HUES64 (cell line): ENCODE data around the gene HYOU1. TPM values are rescaled to one million over a fixed set of nuclear protein-coding genes. Genes with fewer than 3 reads are reported as not detected.
"Not testable (repeated sequence)": the region's sequence is repeated elsewhere in the genome, so short reads cannot be mapped to it uniquely, and the experiment has no call there.

ENCODE experiments used
- H3K27ac ChIP-seq: 2 replicates; pipeline ENCODE4 v1.7.0; 2013; ENCODE audit warnings: low read depth, low read length, inconsistent platforms
- H3K27me3 ChIP-seq: 2 replicates; pipeline ENCODE4 v1.6.1; 2013; ENCODE audit warnings: mild to moderate bottlenecking, low read length; ENCODE audit not compliant: insufficient read depth
- H3K36me3 ChIP-seq: 2 replicates; pipeline ENCODE4 v1.6.1; 2013; ENCODE audit warnings: mild to moderate bottlenecking, low read length; ENCODE audit not compliant: insufficient read depth
- H3K4me1 ChIP-seq: 2 replicates; pipeline ENCODE4 v1.6.1; 2013; ENCODE audit warnings: mild to moderate bottlenecking, low read length, moderate library complexity; ENCODE audit not compliant: insufficient read depth
- H3K4me3 ChIP-seq: 2 replicates; pipeline ENCODE4 v1.5.1; 2013; ENCODE audit warnings: mild to moderate bottlenecking, low read length, moderate library complexity
- H3K9ac ChIP-seq: 2 replicates; pipeline ENCODE4 v1.6.1; 2013; ENCODE audit warnings: mild to moderate bottlenecking, low read depth, low read length
- H3K9me3 ChIP-seq: 2 replicates; pipeline ENCODE4 v1.6.1; 2013; ENCODE audit warnings: low read depth, low read length; ENCODE audit not compliant: insufficient read depth
- WGBS: fragments of 150-250, 120-280 bp; methylation state at CpG from one replicate; pipeline ENCODE4 v1.1.7; 2013; ENCODE audit warnings: missing lambda C conversion rate; 5-methylcytosine and 5-hydroxymethylcytosine counted together
- polyA plus RNA-seq, 2 experiments: library from polyadenylated mRNA; stranded (reverse); fragments of 50-300 nt; gene quantifications; one replicate each; pipeline ENCODE4 v1.2.3, GENCODE V29; 2013

The HYOU1 gene, protein sequence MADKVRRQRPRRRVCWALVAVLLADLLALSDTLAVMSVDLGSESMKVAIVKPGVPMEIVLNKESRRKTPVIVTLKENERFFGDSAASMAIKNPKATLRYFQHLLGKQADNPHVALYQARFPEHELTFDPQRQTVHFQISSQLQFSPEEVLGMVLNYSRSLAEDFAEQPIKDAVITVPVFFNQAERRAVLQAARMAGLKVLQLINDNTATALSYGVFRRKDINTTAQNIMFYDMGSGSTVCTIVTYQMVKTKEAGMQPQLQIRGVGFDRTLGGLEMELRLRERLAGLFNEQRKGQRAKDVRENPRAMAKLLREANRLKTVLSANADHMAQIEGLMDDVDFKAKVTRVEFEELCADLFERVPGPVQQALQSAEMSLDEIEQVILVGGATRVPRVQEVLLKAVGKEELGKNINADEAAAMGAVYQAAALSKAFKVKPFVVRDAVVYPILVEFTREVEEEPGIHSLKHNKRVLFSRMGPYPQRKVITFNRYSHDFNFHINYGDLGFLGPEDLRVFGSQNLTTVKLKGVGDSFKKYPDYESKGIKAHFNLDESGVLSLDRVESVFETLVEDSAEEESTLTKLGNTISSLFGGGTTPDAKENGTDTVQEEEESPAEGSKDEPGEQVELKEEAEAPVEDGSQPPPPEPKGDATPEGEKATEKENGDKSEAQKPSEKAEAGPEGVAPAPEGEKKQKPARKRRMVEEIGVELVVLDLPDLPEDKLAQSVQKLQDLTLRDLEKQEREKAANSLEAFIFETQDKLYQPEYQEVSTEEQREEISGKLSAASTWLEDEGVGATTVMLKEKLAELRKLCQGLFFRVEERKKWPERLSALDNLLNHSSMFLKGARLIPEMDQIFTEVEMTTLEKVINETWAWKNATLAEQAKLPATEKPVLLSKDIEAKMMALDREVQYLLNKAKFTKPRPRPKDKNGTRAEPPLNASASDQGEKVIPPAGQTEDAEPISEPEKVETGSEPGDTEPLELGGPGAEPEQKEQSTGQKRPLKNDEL
- polyA plus RNA-seq (2013, experiment 1 of 2), result 150 TPM
- 137 TPM for polyA plus RNA-seq (2013, experiment 2 of 2)

DNA sequence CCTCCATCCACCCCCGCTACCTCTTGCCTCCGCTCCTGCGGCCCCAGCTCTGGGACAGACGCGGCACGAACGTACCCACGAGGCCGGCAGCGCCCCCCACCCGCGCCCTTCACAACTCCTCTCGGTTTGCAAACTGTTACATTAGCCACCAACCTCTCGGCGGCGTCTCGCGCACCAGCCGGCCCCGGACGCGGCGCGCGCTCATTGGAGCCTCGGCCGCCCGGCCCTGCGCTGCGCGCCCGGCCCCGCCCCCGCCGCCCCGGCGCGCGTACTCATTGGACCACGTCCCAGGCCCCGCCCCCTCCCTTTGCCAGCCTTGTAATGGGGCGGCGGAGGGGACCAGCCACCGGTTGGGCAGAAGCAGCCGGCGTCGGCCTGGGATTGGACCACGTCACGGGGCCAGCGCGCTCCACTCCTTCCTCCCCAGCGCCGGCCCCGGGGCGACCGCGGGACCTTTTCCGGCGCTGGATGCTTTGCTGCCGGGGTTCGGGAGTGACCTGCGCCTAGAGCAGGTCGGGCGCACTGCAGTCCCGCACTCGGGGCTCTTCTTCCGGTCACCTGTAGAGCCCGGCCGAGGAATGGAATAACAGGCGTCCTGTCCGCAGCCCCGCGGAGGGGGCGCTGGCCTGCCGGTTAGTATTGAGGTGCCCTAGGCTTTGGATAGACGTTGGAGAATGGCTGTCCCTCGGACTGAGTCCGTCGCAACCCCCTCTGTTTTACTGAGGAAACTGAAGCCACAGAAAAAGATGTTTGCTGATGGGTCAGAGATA, at the start of gene HYOU1:
Gene HYOU1 (minus strand): TSS at position 206 of the 770 bp plus-strand sequence. CDS start 1,045 bp downstream, outside the sequence.
- 0 out of 2 replicates have a peak, but pooled peaks cover 8% of the 10 kb centered on the region for H3K4me1 ChIP-seq
- H3K4me3 ChIP-seq, result peak within 1 kb of the TSS; percentile 73
- peaks cover 36% of the 10 kb centered on the region for H3K36me3 ChIP-seq
- under 1% methylated on average over 78 of the region's 79 CpGs for whole genome bisulfite sequencing
- H3K27ac ChIP-seq, result peak within 1 kb of the TSS; percentile 97
- H3K9me3 ChIP-seq, result no peaks in the 10 kb centered on the region
- no peaks in the 10 kb centered on the region for H3K27me3 ChIP-seq
- H3K9ac ChIP-seq, result peak within 1 kb of the TSS; percentile 93

DNA sequence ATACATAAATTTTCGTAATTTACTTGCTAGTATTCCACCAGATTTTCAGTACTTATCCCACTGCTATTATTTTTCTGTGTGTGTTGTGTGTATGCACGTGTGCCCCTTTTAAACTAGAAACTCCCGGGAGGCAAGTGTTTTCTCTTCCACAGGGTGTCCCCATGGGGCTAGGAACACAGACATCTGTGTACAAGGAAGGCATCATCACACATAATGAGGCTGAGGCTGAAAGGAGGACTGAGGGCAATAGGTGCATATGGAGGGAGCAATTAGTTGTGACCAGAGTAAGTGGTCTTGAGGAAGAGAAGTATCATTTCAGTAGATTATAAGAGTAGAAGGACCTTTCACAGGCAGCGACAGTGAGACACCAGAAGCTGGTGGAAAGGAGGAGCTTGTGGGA, 46.8 kb upstream of the HYOU1 start:
- Histone ChIP-seq H3K27ac (no peak overlapping the region), H3K27me3 (peaks cover 13% of the 10 kb centered on the region), H3K36me3 (peaks cover 6% of the 10 kb centered on the region), H3K9ac (no peak overlapping the region), H3K4me1 (peaks cover 23% of the 10 kb centered on the region), H3K9me3 (no peaks in the 10 kb centered on the region), H3K4me3 (no peak overlapping the region)
- WGBS, result 77% methylated on average over 4 of the region's 4 CpGs

DNA sequence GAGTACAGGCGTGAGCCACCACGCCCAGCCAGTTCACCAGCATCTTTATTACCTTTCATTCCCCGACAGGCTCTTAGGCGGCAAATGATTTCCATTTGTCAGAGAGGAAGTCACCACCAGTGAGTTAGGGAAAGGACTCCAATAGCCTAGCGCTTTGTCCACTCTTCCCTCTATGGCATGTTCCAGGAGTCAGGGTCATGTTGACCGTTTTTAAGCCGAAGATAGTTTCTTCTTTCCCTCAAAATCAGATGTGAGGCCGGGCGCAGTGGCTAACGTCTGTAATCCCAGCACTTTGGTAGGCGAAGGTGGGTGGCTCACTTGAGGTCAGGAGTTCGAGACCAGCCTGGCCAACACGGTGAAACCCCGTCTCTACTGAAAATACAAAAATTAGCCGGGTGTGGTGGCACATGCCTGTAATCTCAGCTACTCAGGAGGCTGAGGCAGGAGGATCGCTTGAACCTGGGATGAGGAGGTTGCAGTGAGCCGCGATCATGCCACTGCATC, 46.2 kb upstream of the HYOU1 start:
- Histone ChIP-seq H3K4me3 (peak overlapping the region; percentile 78), H3K9ac (0 out of 2 replicates have a peak overlapping the region, but pooled peaks have one; percentile 92)
- H3K27me3 ChIP-seq, result not testable (repeated sequence)

DNA sequence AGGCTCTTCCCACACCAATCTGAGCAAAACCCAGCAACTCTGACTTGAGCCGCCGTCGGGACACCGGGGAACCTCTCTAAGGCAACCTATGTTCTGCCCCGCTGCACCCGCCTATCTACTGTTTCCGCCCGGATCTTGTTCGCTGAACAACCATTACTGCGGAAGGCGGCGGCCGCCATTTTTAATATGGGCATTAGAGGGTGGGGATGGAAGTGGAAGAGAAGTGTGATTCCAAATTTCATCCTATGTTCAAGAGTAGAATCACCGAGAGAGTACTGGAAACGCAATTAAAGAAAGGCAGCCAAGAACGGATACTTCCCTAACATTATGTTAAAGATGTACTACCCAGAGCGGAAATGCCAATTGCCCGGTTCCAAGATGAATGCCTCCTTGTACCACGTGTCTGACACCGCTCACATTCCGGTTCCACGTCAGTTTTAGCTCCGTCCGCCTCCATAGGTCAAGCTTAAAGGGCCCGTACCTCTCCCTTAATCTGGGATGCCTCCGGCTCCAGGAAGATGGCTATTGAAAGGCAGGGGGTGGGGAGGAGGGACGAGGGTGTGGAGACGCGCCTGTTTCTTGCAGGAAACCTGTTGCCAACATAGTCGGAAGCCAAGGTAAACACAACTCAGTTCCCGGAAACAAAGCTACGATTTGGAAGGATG, 44.9 kb upstream of the HYOU1 start, which contains the start of gene DPAGT1:
Gene DPAGT1 (minus strand): TSS at position 95 of the 665 bp plus-strand sequence. CDS start 198 bp downstream, outside the sequence.
- under 1% methylated on average over 32 of the region's 32 CpGs for WGBS
- Histone ChIP-seq H3K9ac (peak within 1 kb of the TSS; percentile 92), H3K36me3 (peaks cover 25% of the 10 kb centered on the region), H3K4me1 (peaks cover 17% of the 10 kb centered on the region), H3K27ac (peak within 1 kb of the TSS; percentile 89), H3K9me3 (no peaks in the 10 kb centered on the region), H3K27me3 (no peaks in the 10 kb centered on the region), H3K4me3 (peak within 1 kb of the TSS; percentile 78)

More for the DNA sequence above, 46.2 kb upstream of the HYOU1 start:
- peaks cover 18% of the 10 kb centered on the region for H3K4me1 ChIP-seq
- H3K9me3 ChIP-seq, result not testable (repeated sequence)
- 95% methylated on average over 18 of the region's 18 CpGs for WGBS
- peak overlapping the region; percentile 59 for H3K27ac ChIP-seq
- peaks cover 12% of the 10 kb centered on the region for H3K36me3 ChIP-seq

DNA sequence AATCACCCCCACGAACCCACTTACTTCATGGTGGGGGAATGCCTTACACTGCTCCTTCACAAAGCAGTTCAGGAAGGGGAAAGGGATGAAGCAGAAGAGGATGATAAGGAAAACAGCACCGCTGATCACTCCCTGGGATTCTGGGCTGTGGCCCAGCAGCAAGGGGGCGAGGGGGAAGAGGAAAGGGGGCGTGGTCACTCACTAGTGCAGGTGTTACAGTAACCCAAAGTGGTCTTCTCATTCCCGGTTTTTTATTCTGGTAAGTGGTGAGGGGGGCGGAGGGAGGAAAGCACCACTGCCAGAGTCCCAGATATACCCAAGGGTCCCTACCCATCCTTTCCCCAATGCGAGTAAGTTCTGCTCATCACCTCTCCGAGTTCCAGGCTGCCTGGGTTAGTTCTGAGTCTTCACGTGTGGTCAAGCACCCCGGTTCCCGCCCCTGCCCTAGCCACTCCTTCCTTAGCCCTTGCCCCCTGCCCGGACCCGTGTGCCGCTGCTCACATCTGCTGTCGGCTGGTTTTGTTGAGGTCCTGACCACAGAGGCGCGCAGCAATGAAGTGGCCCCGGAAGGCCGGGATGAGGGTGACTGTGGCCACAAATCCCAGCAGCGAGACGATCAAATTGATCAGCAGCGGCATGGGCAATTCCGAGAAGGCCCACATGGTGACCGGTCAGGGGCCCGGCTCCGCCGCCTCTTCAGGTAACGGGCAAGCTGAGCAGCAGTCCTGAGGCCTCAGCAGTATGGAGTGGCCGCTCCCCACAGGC, 44.2 kb upstream of the HYOU1 start:
- H3K9ac ChIP-seq, result peak overlapping the region; percentile 92
- H3K4me1 ChIP-seq, result peaks cover 9% of the 10 kb centered on the region
- peak overlapping the region; percentile 78 for H3K4me3 ChIP-seq
- H3K27ac ChIP-seq, result peak overlapping the region; percentile 89
- under 1% methylated on average over 26 of the region's 29 CpGs for WGBS
- H3K9me3 ChIP-seq, result no peaks in the 10 kb centered on the region
- H3K36me3 ChIP-seq, result peaks cover 32% of the 10 kb centered on the region
- no peaks in the 10 kb centered on the region for H3K27me3 ChIP-seq

DNA sequence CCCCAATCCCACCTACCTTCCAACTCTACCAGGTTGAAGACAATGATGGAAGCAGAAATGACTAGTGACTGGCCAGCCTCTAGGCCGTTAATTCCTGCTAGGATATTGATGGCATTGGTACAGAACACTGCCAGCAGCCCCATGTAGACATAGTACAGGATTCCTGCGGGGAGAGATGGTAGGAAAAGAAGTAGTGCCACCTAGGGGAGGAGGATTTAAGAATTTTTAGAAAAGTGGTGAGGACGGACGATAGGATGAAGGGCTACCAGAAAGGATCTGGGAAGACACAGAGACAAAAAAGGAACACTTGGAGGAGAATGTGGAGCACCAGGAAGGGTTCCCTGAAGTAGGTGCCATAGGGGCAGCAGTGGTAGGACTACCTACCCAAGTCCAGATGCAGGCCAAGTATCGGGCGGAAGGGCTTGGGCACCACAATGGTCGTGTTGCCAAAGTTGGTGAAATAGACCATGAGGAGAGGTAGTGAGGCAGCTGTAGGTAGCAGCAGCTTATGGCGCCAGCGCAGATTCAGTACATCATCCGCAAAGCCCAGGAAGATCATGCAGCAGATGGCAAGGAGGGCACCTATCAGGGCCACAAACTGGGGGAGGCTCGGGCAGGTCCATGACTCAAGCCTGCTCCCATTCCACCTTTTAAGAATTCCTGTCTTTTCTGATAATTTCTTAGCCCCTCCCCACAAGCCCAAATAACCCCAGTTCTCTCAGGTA, 43.4 kb upstream of the HYOU1 start:
- 54% methylated on average over 11 of the region's 11 CpGs for WGBS
- Histone ChIP-seq H3K27me3 (no peaks in the 10 kb centered on the region), H3K27ac (no peak overlapping the region), H3K9ac (peak overlapping the region; percentile 2; the same call in 1 of the 2 replicates), H3K4me3 (peak overlapping the region; percentile 78), H3K9me3 (no peaks in the 10 kb centered on the region), H3K4me1 (peaks cover 8% of the 10 kb centered on the region), H3K36me3 (peaks cover 32% of the 10 kb centered on the region)

DNA sequence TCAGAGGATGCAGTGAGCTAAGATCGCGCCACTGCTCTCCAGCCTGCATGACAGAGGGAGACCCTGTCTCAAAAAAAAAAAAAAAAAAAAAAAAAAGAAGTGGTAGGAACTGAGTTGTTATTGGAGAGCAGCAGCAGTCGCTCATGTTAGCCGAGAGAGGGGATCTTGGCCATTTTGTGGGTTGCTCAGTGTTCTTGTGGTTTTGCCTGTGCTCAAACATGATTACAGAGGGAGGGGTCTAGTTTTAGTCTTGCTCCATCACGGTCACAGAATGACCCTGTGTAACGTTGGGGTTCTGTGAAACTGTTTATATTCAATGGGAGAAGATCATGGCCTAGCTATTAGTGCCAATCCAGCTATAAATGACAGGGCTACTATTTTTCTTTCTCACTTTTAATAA, 42.7 kb upstream of the HYOU1 start:
- no peaks in the 10 kb centered on the region for H3K27me3 ChIP-seq
- H3K27ac ChIP-seq, result no peak overlapping the region
- peaks cover 32% of the 10 kb centered on the region for H3K36me3 ChIP-seq
- WGBS, result 90% methylated on average over 6 of the region's 6 CpGs
- no peaks in the 10 kb centered on the region for H3K9me3 ChIP-seq
- H3K4me1 ChIP-seq, result peaks cover 8% of the 10 kb centered on the region
- no peak overlapping the region for H3K9ac ChIP-seq
- H3K4me3 ChIP-seq, result peak overlapping the region; percentile 78; the same call in 1 of the 2 replicates

DNA sequence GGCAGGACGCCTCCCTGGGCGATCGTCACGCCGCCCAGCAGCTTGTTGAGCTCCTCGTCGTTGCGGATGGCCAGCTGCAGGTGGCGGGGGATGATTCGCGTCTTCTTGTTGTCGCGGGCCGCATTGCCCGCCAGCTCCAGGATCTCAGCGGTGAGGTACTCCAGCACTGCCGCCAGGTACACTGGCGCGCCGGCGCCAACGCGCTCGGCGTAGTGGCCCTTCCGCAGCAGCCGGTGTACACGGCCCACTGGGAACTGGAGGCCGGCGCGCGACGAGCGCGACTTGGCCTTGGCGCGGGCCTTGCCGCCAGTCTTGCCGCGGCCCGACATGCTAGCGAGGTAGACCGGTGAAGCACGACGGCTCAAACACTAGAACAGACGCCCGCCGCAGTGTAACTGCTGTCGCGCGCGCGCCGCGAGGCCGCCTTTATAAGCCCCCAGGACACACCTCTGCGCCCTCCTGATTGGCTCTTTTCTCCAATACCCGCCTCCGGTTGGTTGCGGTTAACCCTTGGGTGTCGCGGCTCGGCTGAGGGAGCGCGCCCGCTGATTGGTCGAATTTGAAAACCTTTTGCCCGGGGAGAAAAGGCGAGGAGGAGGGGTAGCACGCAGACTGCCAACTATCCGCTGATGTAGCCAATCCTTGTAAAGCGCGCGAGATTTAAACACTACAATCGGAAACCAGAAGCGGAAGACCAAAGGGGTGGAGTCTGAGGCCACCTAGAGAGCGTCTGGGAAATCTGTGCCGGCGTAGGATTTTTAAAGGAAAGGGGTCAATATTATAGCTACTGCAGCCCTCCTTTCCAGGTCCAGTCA, 38.3 kb upstream of the HYOU1 start:
- H3K4me1 ChIP-seq, result peaks cover 12% of the 10 kb centered on the region; the same call in 1 of the 2 replicates
- peaks cover 68% of the 10 kb centered on the region for H3K36me3 ChIP-seq
- peak overlapping the region; percentile 87 for H3K27ac ChIP-seq
- H3K4me3 ChIP-seq, result peak overlapping the region; percentile 90
- H3K27me3 ChIP-seq, result no peaks in the 10 kb centered on the region
- peak overlapping the region; percentile 98 for H3K9ac ChIP-seq
- whole genome bisulfite sequencing, result under 1% methylated on average over 78 of the region's 79 CpGs
- H3K9me3 ChIP-seq, result no peaks in the 10 kb centered on the region
